Fibroblast of lung (primary cell): ENCODE data around the gene SARM1. TPM values are rescaled to one million over a fixed set of nuclear protein-coding genes. Genes with fewer than 3 reads are reported as not detected.

Experiments
- DNase-seq, 2 donors: peaks; one replicate each; pipeline versions ENCODE4 v3.0.0 to v3.0.0-alpha.2; 2010; ENCODE audit warnings: low read depth in 2 of 2
- H2AFZ ChIP-seq: 2 replicates; pipeline ENCODE4 v1.5.1; 2012; ENCODE audit warnings: low read length, control low read depth, inconsistent platforms
- H3K27ac ChIP-seq: 2 replicates; pipeline ENCODE4 v1.5.1; 2011; ENCODE audit warnings: low read length, control low read depth; ENCODE audit not compliant: insufficient read depth
- H3K27me3 ChIP-seq: 2 replicates; pipeline ENCODE4 v1.5.1; 2011; ENCODE audit warnings: mild to moderate bottlenecking, low read length; ENCODE audit not compliant: control insufficient read depth, insufficient read depth
- H3K36me3 ChIP-seq: 2 replicates; pipeline ENCODE4 v1.5.1; 2011; ENCODE audit warnings: low read length; ENCODE audit not compliant: control insufficient read depth, insufficient read depth
- H3K4me1 ChIP-seq: 2 replicates; pipeline ENCODE4 v1.5.1; 2011; ENCODE audit warnings: low read length; ENCODE audit not compliant: control insufficient read depth, insufficient read depth; ENCODE audit errors: extremely low read depth
- H3K4me2 ChIP-seq: 2 replicates; pipeline ENCODE4 v1.5.1; 2011; ENCODE audit warnings: low read length, control low read depth; ENCODE audit not compliant: insufficient read depth; ENCODE audit errors: extremely low read depth
- H3K4me3 ChIP-seq, 4 experiments: fragments of 200-600 bp in 1 of 4; sonication (generic) in 1 of 4; replicated peaks in 1 of 4; 2 replicates each; pipeline ENCODE4 v1.5.1; 2011 to 2016; ENCODE audit warnings: low read length in 4 of 4, low read depth in 3 of 4, mild to moderate bottlenecking in 3 of 4, control low read depth in 2 of 4, inconsistent platforms in 1 of 4, mixed read lengths in 1 of 4; ENCODE audit not compliant: insufficient read depth in 1 of 4; ENCODE audit errors: control extremely low read depth in 1 of 4
- H3K79me2 ChIP-seq: 2 replicates; pipeline ENCODE4 v1.5.1; 2012; ENCODE audit warnings: mild to moderate bottlenecking, low read length, inconsistent platforms; ENCODE audit not compliant: control insufficient read depth, insufficient read depth
- H3K9ac ChIP-seq: 2 replicates; pipeline ENCODE4 v1.5.1; 2011; ENCODE audit warnings: mild to moderate bottlenecking, low read length, control low read depth; ENCODE audit not compliant: insufficient read depth
- H3K9me3 ChIP-seq: 2 replicates; pipeline ENCODE4 v1.5.1; 2012; ENCODE audit warnings: low read depth, low read length; ENCODE audit not compliant: control insufficient read depth, insufficient read depth
- H4K20me1 ChIP-seq: 2 replicates; pipeline ENCODE4 v1.5.1; 2011; ENCODE audit warnings: low read length; ENCODE audit not compliant: control insufficient read depth, insufficient read depth; ENCODE audit errors: extremely low read depth
- EZH2 ChIP-seq: IDR thresholded peaks from 2 replicates; pipeline ENCODE4 v1.5.1; 2012; ENCODE audit warnings: low read length, control low read depth, mild to moderate bottlenecking; ENCODE audit errors: missing control alignments
- polyA plus RNA-seq, 2 donors: library from polyadenylated mRNA; depleted of rRNA in 1 of 2; stranded (reverse) in 1 of 2; unstranded in 1 of 2; fragments of >200 nt; gene quantifications; 2 replicates each; pipeline ENCODE4 v1.2.1, GENCODE V29; 2011 to 2012; ENCODE audit warnings: missing spikeins in 1 of 2
- total RNA-seq: library from RNA; depleted of rRNA; stranded (reverse); fragments of >200 nt; gene quantifications from 2 replicates; pipeline ENCODE4 v1.2.1, GENCODE V29; 2014
- TF ChIP-seq, protein P1 (sequence below), 2 donors: IDR thresholded peaks in 1 of 2; conservative IDR thresholded peaks in 1 of 2; 1 replicate in 1 of 2; 2 replicates in 1 of 2; pipeline ENCODE4 v1.5.1; 2011 to 2012; ENCODE audit warnings: low read length in 2 of 2, control low read depth in 1 of 2, inconsistent platforms in 1 of 2, low read depth in 1 of 2, mild to moderate bottlenecking in 1 of 2

The SARM1 gene
- total and polyA plus RNA-seq, 2 donors (not counting 1 experiment from before 2014, with no cell fraction given), result 3.1 to 10.8 TPM

DNA sequence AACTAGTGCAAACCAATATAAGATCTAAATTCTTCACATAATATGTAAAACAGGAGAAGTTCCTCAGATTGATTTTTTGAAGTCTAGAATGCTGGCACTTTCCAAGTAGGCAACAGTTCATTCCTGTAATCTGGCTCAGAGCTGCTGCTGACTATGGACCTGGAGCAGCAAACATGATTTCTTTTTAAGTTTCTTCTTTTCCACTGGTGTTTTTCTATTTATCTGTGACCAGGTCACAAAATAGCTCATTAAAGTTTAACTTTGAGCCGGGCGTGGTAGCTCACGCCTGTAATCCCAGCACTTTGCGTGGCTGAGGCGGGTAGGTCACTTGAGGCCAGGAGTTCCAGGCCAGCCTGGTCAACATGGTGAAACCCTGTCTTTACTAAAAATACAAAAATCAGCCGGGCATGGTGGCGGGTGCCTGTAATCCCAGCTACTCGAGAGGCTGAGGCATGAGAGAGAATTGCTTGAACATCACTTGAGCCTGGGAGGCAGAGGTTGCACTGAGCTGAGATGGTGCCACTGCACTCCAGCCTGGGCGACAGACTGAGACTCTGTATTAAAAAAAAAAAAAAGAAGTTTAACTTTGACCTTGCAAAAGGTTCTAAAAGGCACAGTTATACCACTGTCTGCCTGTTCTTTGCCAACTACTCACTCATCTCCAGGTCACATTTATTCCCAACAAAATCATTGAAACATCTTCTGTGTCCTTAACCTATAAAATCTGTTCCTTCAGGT, 72.6 kb downstream of the SARM1 start:
- H3K9ac ChIP-seq, result no peak overlapping the region

DNA sequence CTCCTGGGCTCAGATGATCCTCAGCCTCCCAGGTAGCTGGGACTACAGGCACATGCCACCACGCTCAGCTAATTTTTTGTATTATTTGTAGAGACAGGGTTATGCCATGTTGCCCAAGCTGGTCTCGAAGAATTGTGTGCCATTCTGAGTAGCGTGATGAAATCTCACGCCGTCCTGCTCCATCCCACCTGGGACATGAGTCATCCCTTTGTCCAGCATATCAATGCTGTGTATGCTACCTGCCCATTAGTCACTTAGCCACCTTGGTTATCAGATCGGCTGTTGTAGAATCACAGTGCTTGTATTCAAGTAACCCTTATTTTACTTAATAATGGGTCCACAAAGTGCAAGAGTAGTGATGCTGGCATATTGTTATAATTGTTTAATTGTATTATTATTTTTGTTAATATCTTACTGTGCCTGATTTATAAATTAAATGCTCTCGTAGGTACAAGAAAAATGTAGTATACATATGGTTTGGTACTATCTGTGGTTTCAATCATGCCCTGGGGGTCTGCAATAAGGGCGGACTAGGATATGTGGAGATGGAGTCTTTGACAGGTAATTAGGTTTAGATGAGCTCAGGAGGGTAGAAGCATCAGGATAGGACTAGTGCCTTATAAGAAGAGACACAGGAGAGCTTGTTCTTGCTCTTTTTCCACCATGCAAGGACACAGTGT, 75.4 kb downstream of the SARM1 start:
- no peak for DNase-seq

More for the DNA sequence above, 72.6 kb downstream of the SARM1 start:
- Histone ChIP-seq H3K4me2 (no peak overlapping the region), H3K36me3 (no peaks in the 10 kb centered on the region), H3K9me3 (no peaks in the 10 kb centered on the region), H4K20me1 (no peaks in the 10 kb centered on the region), H2AFZ (no peak overlapping the region), H3K27me3 (no peaks in the 10 kb centered on the region), H3K27ac (no peak overlapping the region), H3K79me2 (no peaks in the 10 kb centered on the region), H3K4me3 (no peak overlapping the region), H3K4me1 (no peaks in the 10 kb centered on the region)
- TF ChIP-seq EZH2, result no peak
- TF ChIP-seq, protein P1, sequence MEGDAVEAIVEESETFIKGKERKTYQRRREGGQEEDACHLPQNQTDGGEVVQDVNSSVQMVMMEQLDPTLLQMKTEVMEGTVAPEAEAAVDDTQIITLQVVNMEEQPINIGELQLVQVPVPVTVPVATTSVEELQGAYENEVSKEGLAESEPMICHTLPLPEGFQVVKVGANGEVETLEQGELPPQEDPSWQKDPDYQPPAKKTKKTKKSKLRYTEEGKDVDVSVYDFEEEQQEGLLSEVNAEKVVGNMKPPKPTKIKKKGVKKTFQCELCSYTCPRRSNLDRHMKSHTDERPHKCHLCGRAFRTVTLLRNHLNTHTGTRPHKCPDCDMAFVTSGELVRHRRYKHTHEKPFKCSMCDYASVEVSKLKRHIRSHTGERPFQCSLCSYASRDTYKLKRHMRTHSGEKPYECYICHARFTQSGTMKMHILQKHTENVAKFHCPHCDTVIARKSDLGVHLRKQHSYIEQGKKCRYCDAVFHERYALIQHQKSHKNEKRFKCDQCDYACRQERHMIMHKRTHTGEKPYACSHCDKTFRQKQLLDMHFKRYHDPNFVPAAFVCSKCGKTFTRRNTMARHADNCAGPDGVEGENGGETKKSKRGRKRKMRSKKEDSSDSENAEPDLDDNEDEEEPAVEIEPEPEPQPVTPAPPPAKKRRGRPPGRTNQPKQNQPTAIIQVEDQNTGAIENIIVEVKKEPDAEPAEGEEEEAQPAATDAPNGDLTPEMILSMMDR (conservative IDR thresholded peaks at IDR 0.05 in 1 of 2, IDR thresholded peaks at IDR 0.05 in 1 of 2; ENCODE audit: low read depth in 1 of 2, low read length in 2 of 2), result no peak
- DNase-seq, result no peak

DNA sequence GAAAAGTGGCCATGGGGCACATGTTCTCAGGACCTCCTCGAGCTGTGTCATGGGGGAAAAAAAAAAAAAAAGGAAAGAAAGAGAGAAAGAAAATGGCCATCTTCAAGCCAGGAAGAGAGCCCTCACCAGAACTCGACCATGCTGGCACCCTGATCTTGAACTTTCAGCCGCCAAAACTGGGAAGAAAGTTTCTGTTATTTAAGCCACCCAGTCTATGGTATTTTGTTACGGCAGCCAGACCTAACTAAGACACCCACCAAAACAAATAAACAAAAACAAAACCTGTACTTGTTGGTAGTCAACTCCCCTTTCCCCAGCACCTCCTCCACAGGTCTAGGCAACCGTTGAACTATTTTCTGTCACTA, 75.9 kb downstream of the SARM1 start:
- no peak overlapping the region for H3K9ac ChIP-seq
- H3K4me3 ChIP-seq, result no peak overlapping the region
- no peaks in the 10 kb centered on the region for H3K4me1 ChIP-seq
- no peak overlapping the region for H3K27ac ChIP-seq
- no peaks in the 10 kb centered on the region for H3K27me3 ChIP-seq
- H4K20me1 ChIP-seq, result no peaks in the 10 kb centered on the region
- no peak overlapping the region for H3K4me2 ChIP-seq
- no peak overlapping the region for H2AFZ ChIP-seq
- H3K79me2 ChIP-seq, result no peaks in the 10 kb centered on the region
- H3K36me3 ChIP-seq, result no peaks in the 10 kb centered on the region
- DNase-seq, result no peak
- no peaks in the 10 kb centered on the region for H3K9me3 ChIP-seq
- TF ChIP-seq, protein P1 (conservative IDR thresholded peaks at IDR 0.05 in 1 of 2, IDR thresholded peaks at IDR 0.05 in 1 of 2; ENCODE audit: low read depth in 1 of 2, low read length in 2 of 2), result no peak
- TF ChIP-seq EZH2, result no peak

More for the DNA sequence above, 75.4 kb downstream of the SARM1 start:
- H3K9ac ChIP-seq, result no peak overlapping the region
- H3K4me3 ChIP-seq, result no peak overlapping the region
- no peaks in the 10 kb centered on the region for H3K9me3 ChIP-seq
- TF ChIP-seq, protein P1 (conservative IDR thresholded peaks at IDR 0.05 in 1 of 2, IDR thresholded peaks at IDR 0.05 in 1 of 2; ENCODE audit: low read depth in 1 of 2, low read length in 2 of 2), result no peak
- TF ChIP-seq EZH2, result no peak
- H4K20me1 ChIP-seq, result no peaks in the 10 kb centered on the region
- no peak overlapping the region for H2AFZ ChIP-seq
- H3K79me2 ChIP-seq, result no peaks in the 10 kb centered on the region
- H3K36me3 ChIP-seq, result no peaks in the 10 kb centered on the region
- no peak overlapping the region for H3K27ac ChIP-seq
- H3K27me3 ChIP-seq, result no peaks in the 10 kb centered on the region
- H3K4me2 ChIP-seq, result no peak overlapping the region
- H3K4me1 ChIP-seq, result no peaks in the 10 kb centered on the region
